Adrenal gland (tissue), 12 donors: ENCODE results near the gene SLIT2. TPM values are rescaled to one million over a fixed set of nuclear protein-coding genes. Genes with fewer than 3 reads are reported as not detected.

Source experiments
- DNase-seq, 7 donors: peaks; one replicate each; pipeline ENCODE4 v3.0.0-alpha.2; 2019 to 2020
- H3K27ac ChIP-seq, 5 donors: fragments of 200-600 bp; sonication (generic) in 4 of 5; 1 replicate in 3 of 5; 2 replicates in 2 of 5; pipeline versions ENCODE4 v1.5.1 to v1.8.0; 2016 to 2020; ENCODE audit warnings: mild to moderate bottlenecking in 1 of 5
- H3K27me3 ChIP-seq: fragments of 200-600 bp; 2 replicates; pipeline ENCODE4 v1.8.0; 2021
- H3K36me3 ChIP-seq, 2 donors: fragments of 200-600 bp; replicated peaks in 1 of 2; 1 replicate in 1 of 2; 2 replicates in 1 of 2; pipeline versions ENCODE4 v1.5.1 to v1.8.0; 2018 to 2022
- H3K4me1 ChIP-seq, 2 donors: fragments of 200-600 bp; replicated peaks in 1 of 2; 1 replicate in 1 of 2; 2 replicates in 1 of 2; pipeline versions ENCODE4 v1.5.1 to v1.8.0; 2018 to 2021
- H3K4me3 ChIP-seq, 4 donors: fragments of 200-600 bp; sonication (generic) in 3 of 4; one replicate each; pipeline ENCODE4 v1.5.1; 2016 to 2018
- H3K9me3 ChIP-seq, 3 donors: fragments of 200-600 bp; sonication (generic) in 1 of 3; replicated peaks in 1 of 3; 1 replicate in 2 of 3; 2 replicates in 1 of 3; pipeline versions ENCODE4 v1.5.1 to v1.8.0; 2016 to 2021
- CTCF ChIP-seq, 6 experiments: fragments of 450-650 bp in 4 of 6; fragments of 200-600 bp in 2 of 6; sonication (generic) in 1 of 6; IDR thresholded peaks; 1 replicate in 5 of 6; 2 replicates in 1 of 6; pipeline versions ENCODE4 v1.5.1 to v1.8.0; 2016 to 2021; ENCODE audit warnings: antibody characterized with exemption in 6 of 6, mild to moderate bottlenecking in 2 of 6, moderate library complexity in 1 of 6
- POLR2A ChIP-seq, 2 donors: fragments of 450-650 bp; IDR thresholded peaks; one replicate each; pipeline ENCODE4 v1.6.1; 2017; ENCODE audit warnings: antibody characterized with exemption in 2 of 2, mild to moderate bottlenecking in 2 of 2, moderate library complexity in 1 of 2
- WGBS, 4 donors: extraction: QIAGEN DNeasy Blood & Tissue Kit in 2 of 4; methylation state at CpG; one replicate each; pipeline versions ENCODE4 v1.1.5 to v1.1.7; 2013 to 2017; 5-methylcytosine and 5-hydroxymethylcytosine counted together
- intact Hi-C, 2 donors: fragments of 100-400 bp; cut with DNase I; formaldehyde crosslinking; loops; one replicate each; pipeline versions ENCODE4 v1.14.1 to v1.15.0; 2022 to 2023
- polyA plus RNA-seq, 3 donors: library from polyadenylated mRNA; stranded (reverse); fragments of 200-250 nt in 2 of 3; fragments of 350-450 nt in 1 of 3; fragmentation: Illumina TruSeq in 1 of 3; extraction: RNeasy Lipid Tissue Mini Kit (QIAGEN cat#74804) in 1 of 3; gene quantifications; one replicate each; pipeline ENCODE4 v1.2.3, GENCODE V29; 2013 to 2014
- total RNA-seq, 9 donors: library from RNA; depleted of rRNA in 4 of 9; stranded (reverse); fragments of >200 nt in 4 of 9; fragments of 120-200 nt in 1 of 9; fragmentation: NEBNext Ultra II Directional in 1 of 9; extraction: Animal tissue kit (Norgen Biotek cat#: 25700) in 1 of 9; gene quantifications; one replicate each; pipeline versions ENCODE4 v1.1.0 to v1.2.4, GENCODE V29; 2013 to 2023
- donor health status: healthy with polysubstance abuse.
- donor health status: Bipolar disorder and iron deficiency.
- donor health status: DM: yes; HTN: yes; CAD: no.
- donor health status: DM: no; HTN: no; CAD: no.
- donor health status: DM: no; HTN: no; CAD: no.
- donor health status: DM: yes; HTN: yes; CAD: no.

The SLIT2 gene
- total and polyA plus RNA-seq, 12 donors = 9.4 to 68.7 (median 36.8) TPM

GRCh38 chr4:20217951-20218350, 33.8 kb upstream of the SLIT2 start:
- Histone ChIP-seq H3K4me3 (no peak overlapping the region), H3K4me1 (no peaks in the 10 kb centered on the region), H3K9me3 (no peaks in the 10 kb centered on the region), H3K36me3 (no peaks in the 10 kb centered on the region), H3K27ac (no peak overlapping the region), H3K27me3 (no peaks in the 10 kb centered on the region)
- intact Hi-C loops = no loop called here
- no peak for TF ChIP-seq POLR2A (IDR thresholded peaks at IDR 0.05)
- no peak for TF ChIP-seq CTCF (IDR thresholded peaks at IDR 0.05)
- DNase-seq = no peak
- WGBS, 4 donors = 54 to 72% (median 63%) methylated on average over 1 of the region's 1 CpG

- no peak for DNase-seq
These were observed 32.2 kb upstream of the SLIT2 start for GRCh38 chr4:20219521-20219920.

GRCh38 chr4:20237894-20238537, 13.7 kb upstream of the SLIT2 start:
- H3K4me1 ChIP-seq = no peaks in the 10 kb centered on the region
- DNase-seq = no peak
- H3K27ac ChIP-seq = no peak overlapping the region
- no peaks in the 10 kb centered on the region for H3K36me3 ChIP-seq
- intact Hi-C loops = no loop called here
- WGBS, 4 donors = 92 to 98% (median 95%) methylated on average over 3 of the region's 3 CpGs
- no peak overlapping the region for H3K4me3 ChIP-seq
- TF ChIP-seq CTCF (IDR thresholded peaks at IDR 0.05) (no peak), POLR2A (IDR thresholded peaks at IDR 0.05) (no peak)
- no peaks in the 10 kb centered on the region for H3K27me3 ChIP-seq
- H3K9me3 ChIP-seq = no peaks in the 10 kb centered on the region

More at GRCh38 chr4:20219521-20219920, 32.2 kb upstream of the SLIT2 start:
- Histone ChIP-seq H3K4me1 (no peaks in the 10 kb centered on the region), H3K36me3 (no peaks in the 10 kb centered on the region), H3K27ac (no peak overlapping the region), H3K27me3 (no peaks in the 10 kb centered on the region), H3K4me3 (no peak overlapping the region), H3K9me3 (no peaks in the 10 kb centered on the region)
- TF ChIP-seq POLR2A (IDR thresholded peaks at IDR 0.05) = no peak
- TF ChIP-seq CTCF (IDR thresholded peaks at IDR 0.05) = no peak
- intact Hi-C loops = no loop called here

GRCh38 chr4:20248155-20248558, 3.5 kb upstream of the SLIT2 start:
- Histone ChIP-seq H3K4me1 (peaks cover 0 to 7% of the 10 kb centered on the region in 2 donors), H3K27ac (no peak overlapping the region), H3K27me3 (no peaks in the 10 kb centered on the region), H3K4me3 (no peak overlapping the region), H3K9me3 (no peaks in the 10 kb centered on the region), H3K36me3 (no peaks in the 10 kb centered on the region)
- DNase-seq = peak in 4 of 7 donors; percentile 21 to 25 (median 24)
- TF ChIP-seq POLR2A (IDR thresholded peaks at IDR 0.05) (no peak), CTCF (IDR thresholded peaks at IDR 0.05) (peak; percentile 52 to 70 (median 66))
- intact Hi-C loops = no loop called here
- 2 to 4% (median 3%) methylated on average over 3 of the region's 3 CpGs for WGBS, 4 donors
